OCI-LY7 (cell line): ENCODE measurements around the gene TPD52L2. TPM values are rescaled to one million over a fixed set of nuclear protein-coding genes. Genes with fewer than 3 reads are reported as not detected.

Experiments
- BruUV-seq: library from RNA; stranded (reverse); fragments of 400-500 nt; replicated peaks from 2 replicates; lab custom pipeline; 2021; lab: Mats Ljungman, UMichigan
- CTCF ChIA-PET: fragments of 300-600 bp; sonication (Branson Sonifier 250); formaldehyde crosslinking; loops from one replicate; lab custom pipeline; 2022; ENCODE audit warnings: antibody characterized with exemption; ENCODE audit not compliant: unreplicated experiment; lab: Charles Lee
- POLR2A ChIA-PET: fragments of 300-600 bp; sonication (Branson Sonifier 250); formaldehyde crosslinking; loops from one replicate; lab custom pipeline; 2022; ENCODE audit warnings: antibody characterized with exemption; lab: Charles Lee
- DNase-seq: peaks from one replicate; pipeline ENCODE4 v3.0.0-alpha.2; 2015; ENCODE audit warnings: low spot score
- H2AFZ ChIP-seq: fragments of 200-600 bp; sonication (generic), shearing (Covaris generic); 2 replicates; pipeline ENCODE4 v1.6.1; 2014; ENCODE audit warnings: mild to moderate bottlenecking, antibody characterized with exemption, low read length, moderate library complexity
- H3K27ac ChIP-seq: fragments of 200-600 bp; sonication (generic); 2 replicates; pipeline ENCODE4 v1.5.1; 2014; ENCODE audit warnings: mixed run types, low read depth, mild to moderate bottlenecking, moderate library complexity, low read length, inconsistent platforms; ENCODE audit not compliant: poor library complexity, severe bottlenecking
- H3K36me3 ChIP-seq: fragments of 200-600 bp; sonication (generic); 2 replicates; pipeline ENCODE4 v1.6.1; 2014; ENCODE audit warnings: mild to moderate bottlenecking, antibody characterized with exemption, low read length, moderate library complexity, mixed read lengths; ENCODE audit not compliant: insufficient read depth
- H3K4me1 ChIP-seq: fragments of 200-600 bp; sonication (generic); 2 replicates; pipeline ENCODE4 v1.5.1; 2014; ENCODE audit warnings: mild to moderate bottlenecking, low read length; ENCODE audit not compliant: insufficient read depth, poor library complexity, severe bottlenecking
- H3K4me2 ChIP-seq: fragments of 200-600 bp; sonication (generic); 2 replicates; pipeline ENCODE4 v1.6.1; 2014; ENCODE audit warnings: mild to moderate bottlenecking, low read length
- H3K4me3 ChIP-seq: fragments of 200-600 bp; sonication (generic); 2 replicates; pipeline ENCODE4 v1.5.1; 2014; ENCODE audit warnings: mild to moderate bottlenecking, low read depth, low read length; ENCODE audit not compliant: poor library complexity, severe bottlenecking
- H3K79me2 ChIP-seq: fragments of 200-600 bp; sonication (generic); 2 replicates; pipeline ENCODE4 v1.6.1; 2016; ENCODE audit warnings: low read depth, mild to moderate bottlenecking, low read length, moderate library complexity, mixed read lengths; ENCODE audit not compliant: insufficient read depth
- H3K9me2 ChIP-seq: fragments of 200-600 bp; sonication (generic); 2 replicates; pipeline ENCODE4 v1.6.1; 2016; ENCODE audit warnings: mild to moderate bottlenecking, low read length, mixed read lengths; ENCODE audit not compliant: insufficient read depth
- H3K9me3 ChIP-seq: fragments of 200-600 bp; sonication (generic); 2 replicates; pipeline ENCODE4 v1.6.1; 2014; ENCODE audit warnings: mild to moderate bottlenecking, mixed run types, low read length, mixed read lengths
- H4K20me1 ChIP-seq: fragments of 200-600 bp; sonication (generic); 2 replicates; pipeline ENCODE4 v1.6.1; 2014; ENCODE audit warnings: mild to moderate bottlenecking, antibody characterized with exemption, low read length, moderate library complexity, mixed read lengths; ENCODE audit not compliant: insufficient read depth
- CTCF ChIP-seq: fragments of 200-600 bp; sonication (generic); conservative IDR thresholded peaks from 2 replicates; pipeline ENCODE4 v1.5.1; 2014; ENCODE audit warnings: mild to moderate bottlenecking, antibody characterized with exemption, low read length, moderate library complexity, mixed read lengths
- EZH2phosphoT487 ChIP-seq: fragments of 200-600 bp; sonication (generic); IDR thresholded peaks from 2 replicates; pipeline ENCODE4 v1.6.1; 2018; ENCODE audit warnings: low read depth, borderline replicate concordance, mild to moderate bottlenecking, mixed run types, antibody characterized with exemption, low read length, moderate library complexity, mixed read lengths
- intact Hi-C: fragments of 100-400 bp; cut with micrococcal nuclease; formaldehyde crosslinking; loops from one replicate; pipeline ENCODE4 v1.10.0; 2022; ENCODE audit not compliant: unreplicated experiment
- total RNA-seq, 2 experiments: library from RNA; depleted of rRNA in 1 of 2; stranded (reverse); fragments of >200 nt in 1 of 2; shearing (Covaris generic) in 1 of 2; gene quantifications; 2 replicates each; pipeline ENCODE4 v1.2.3, GENCODE V29; 2014 to 2022

The TPD52L2 gene
- total RNA-seq, 2 experiments from 2014 or later, result 27.2 to 51.0 TPM

GRCh38 chr20:63828951-63829350 lies 36.1 kb upstream of the TPD52L2 start:
- no peaks in the 10 kb centered on the region for H3K9me3 ChIP-seq
- H3K4me1 ChIP-seq, result peaks cover 6% of the 10 kb centered on the region
- ChIA-PET CTCF (interaction anchor here (0.6 kb wide), 1 partner anchor 327 kb away, joined by 3 read pairs; no protein-coding TSS in a partner anchor), POLR2A (no interaction called here)
- no peak for DNase-seq
- no peaks in the 10 kb centered on the region for H3K36me3 ChIP-seq
- H3K9me2 ChIP-seq, result no peaks in the 10 kb centered on the region
- no peaks in the 10 kb centered on the region for H4K20me1 ChIP-seq
- H3K79me2 ChIP-seq, result no peaks in the 10 kb centered on the region
- BruUV-seq, result no TSS peak
- TF ChIP-seq EZH2phosphoT487, result no peak
- no peak for TF ChIP-seq CTCF
- H3K27ac ChIP-seq, result no peak overlapping the region
- intact Hi-C loops, result no loop called here
- no peak overlapping the region for H3K4me2 ChIP-seq
- no peak overlapping the region for H3K4me3 ChIP-seq
- no peak overlapping the region for H2AFZ ChIP-seq

DNA sequence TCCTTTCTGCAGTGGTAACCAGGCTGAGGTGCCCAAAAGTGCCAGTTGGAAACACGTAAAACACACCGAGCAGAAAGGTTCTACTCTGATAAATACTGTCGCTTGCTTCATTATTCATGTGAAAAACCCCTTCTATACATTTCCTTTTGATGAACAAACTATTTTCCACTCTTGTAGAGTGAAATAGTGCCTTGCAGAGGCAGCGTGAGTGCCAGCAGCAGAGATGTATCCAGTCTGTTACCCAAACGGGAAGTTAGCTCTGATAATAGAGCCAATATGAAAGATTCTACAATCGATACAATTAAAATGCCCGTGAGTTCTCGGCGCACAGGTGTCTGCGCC lies 35.5 kb upstream of the TPD52L2 start:
- POLR2A ChIA-PET, result no interaction called here
- Histone ChIP-seq H3K9me3 (no peaks in the 10 kb centered on the region), H3K4me1 (peaks cover 6% of the 10 kb centered on the region), H3K27ac (no peak overlapping the region), H3K4me2 (peak overlapping the region; percentile 56), H2AFZ (peak overlapping the region; percentile 22; the same call in 1 of the 2 replicates), H3K4me3 (peak overlapping the region; percentile 51), H3K9me2 (no peaks in the 10 kb centered on the region), H3K79me2 (no peaks in the 10 kb centered on the region), H4K20me1 (no peaks in the 10 kb centered on the region), H3K36me3 (no peaks in the 10 kb centered on the region)
- CTCF ChIA-PET, result no interaction called here
- intact Hi-C loops, result no loop called here
- DNase-seq, result no peak
- no TSS peak for BruUV-seq
- no peak for TF ChIP-seq EZH2phosphoT487
- no peak for TF ChIP-seq CTCF

GRCh38 chr20:63829945-63830835 lies 34.9 kb upstream of the TPD52L2 start:
- no peaks in the 10 kb centered on the region for H3K9me2 ChIP-seq
- H3K9me3 ChIP-seq, result no peaks in the 10 kb centered on the region
- POLR2A ChIA-PET, result no interaction called here
- DNase-seq, result no peak
- peak overlapping the region; percentile 22; the same call in 1 of the 2 replicates for H2AFZ ChIP-seq
- no peaks in the 10 kb centered on the region for H3K79me2 ChIP-seq
- BruUV-seq, result no TSS peak
- no peak for TF ChIP-seq CTCF
- TF ChIP-seq EZH2phosphoT487, result peak; percentile 99; the same call in 1 of the 2 replicates
- CTCF ChIA-PET, result no interaction called here
- peak overlapping the region; percentile 51 for H3K4me3 ChIP-seq
- intact Hi-C loops, result no loop called here
- peaks cover 6% of the 10 kb centered on the region for H3K4me1 ChIP-seq
- no peaks in the 10 kb centered on the region for H3K36me3 ChIP-seq
- H3K4me2 ChIP-seq, result peak overlapping the region; percentile 56
- H4K20me1 ChIP-seq, result no peaks in the 10 kb centered on the region
- H3K27ac ChIP-seq, result no peak overlapping the region
